ENCODE measurements around the gene LIN28B.
"Not testable (repeated sequence)": the region's sequence is repeated elsewhere in the genome, so short reads cannot be mapped to it uniquely, and the experiment has no call there.

DNA sequence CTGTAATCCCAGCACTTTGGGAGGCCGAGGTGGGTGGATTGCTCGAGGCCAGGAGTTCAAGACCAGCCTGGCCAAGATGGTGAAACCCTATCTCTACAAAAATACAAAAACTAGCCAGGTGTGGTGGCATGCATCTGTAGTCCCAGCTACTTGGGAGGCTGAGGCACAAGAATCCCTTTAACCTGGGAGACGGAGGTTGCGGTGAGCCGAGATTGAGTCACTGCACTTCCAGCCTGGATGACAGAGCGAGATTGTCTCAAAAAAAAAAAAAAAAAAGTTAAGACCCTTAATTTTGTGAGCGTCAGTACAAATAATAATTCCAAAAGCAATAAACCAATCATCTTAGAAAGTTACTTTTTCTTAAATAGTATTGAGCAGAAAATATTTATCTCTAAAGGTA, 36.7 kb downstream of the LIN28B start:
- TF ChIP-seq POLR2A (IDR thresholded peaks at IDR 0.05): not testable (repeated sequence)
- TF ChIP-seq, protein P1, sequence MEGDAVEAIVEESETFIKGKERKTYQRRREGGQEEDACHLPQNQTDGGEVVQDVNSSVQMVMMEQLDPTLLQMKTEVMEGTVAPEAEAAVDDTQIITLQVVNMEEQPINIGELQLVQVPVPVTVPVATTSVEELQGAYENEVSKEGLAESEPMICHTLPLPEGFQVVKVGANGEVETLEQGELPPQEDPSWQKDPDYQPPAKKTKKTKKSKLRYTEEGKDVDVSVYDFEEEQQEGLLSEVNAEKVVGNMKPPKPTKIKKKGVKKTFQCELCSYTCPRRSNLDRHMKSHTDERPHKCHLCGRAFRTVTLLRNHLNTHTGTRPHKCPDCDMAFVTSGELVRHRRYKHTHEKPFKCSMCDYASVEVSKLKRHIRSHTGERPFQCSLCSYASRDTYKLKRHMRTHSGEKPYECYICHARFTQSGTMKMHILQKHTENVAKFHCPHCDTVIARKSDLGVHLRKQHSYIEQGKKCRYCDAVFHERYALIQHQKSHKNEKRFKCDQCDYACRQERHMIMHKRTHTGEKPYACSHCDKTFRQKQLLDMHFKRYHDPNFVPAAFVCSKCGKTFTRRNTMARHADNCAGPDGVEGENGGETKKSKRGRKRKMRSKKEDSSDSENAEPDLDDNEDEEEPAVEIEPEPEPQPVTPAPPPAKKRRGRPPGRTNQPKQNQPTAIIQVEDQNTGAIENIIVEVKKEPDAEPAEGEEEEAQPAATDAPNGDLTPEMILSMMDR (IDR thresholded peaks at IDR 0.05): not testable (repeated sequence)
